ENCODE results near the gene NUB1.

Gene NUB1

GRCh38 chr7:151410405-151411390 lies 69.1 kb downstream of the NUB1 start:
- Mint-ChIP-seq H3K4me1 (ENCODE audit: low read depth) (peaks cover 54% of the 10 kb centered on the region), H3K4me3 (peak overlapping the region; percentile 57), H3K36me3 (ENCODE audit: low read depth) (no peaks in the 10 kb centered on the region), H3K27ac (no peak overlapping the region), H3K9me3 (no peaks in the 10 kb centered on the region), H3K27me3 (peaks cover 35% of the 10 kb centered on the region)
- DNase-seq: no peak

GRCh38 chr7:151411551-151411950 lies 69.9 kb downstream of the NUB1 start:
- H3K4me3 Mint-ChIP-seq: no peak overlapping the region
- H3K9me3 Mint-ChIP-seq: no peaks in the 10 kb centered on the region
- peaks cover 35% of the 10 kb centered on the region for H3K27me3 Mint-ChIP-seq
- no peak overlapping the region for H3K27ac Mint-ChIP-seq
- no peak for DNase-seq
- H3K36me3 Mint-ChIP-seq (ENCODE audit: low read depth): no peaks in the 10 kb centered on the region
- peaks cover 54% of the 10 kb centered on the region for H3K4me1 Mint-ChIP-seq (ENCODE audit: low read depth)

GRCh38 chr7:151412318-151412717 lies 70.7 kb downstream of the NUB1 start:
- H3K36me3 Mint-ChIP-seq (ENCODE audit: low read depth): no peaks in the 10 kb centered on the region
- H3K4me1 Mint-ChIP-seq (ENCODE audit: low read depth): peaks cover 54% of the 10 kb centered on the region
- H3K4me3 Mint-ChIP-seq: no peak overlapping the region
- no peak overlapping the region for H3K27ac Mint-ChIP-seq
- DNase-seq: no peak
- H3K27me3 Mint-ChIP-seq: peaks cover 35% of the 10 kb centered on the region
- H3K9me3 Mint-ChIP-seq: no peaks in the 10 kb centered on the region

GRCh38 chr7:151413241-151413640 lies 71.6 kb downstream of the NUB1 start:
- H3K9me3 Mint-ChIP-seq: no peaks in the 10 kb centered on the region
- peaks cover 54% of the 10 kb centered on the region for H3K4me1 Mint-ChIP-seq (ENCODE audit: low read depth)
- no peak overlapping the region for H3K27ac Mint-ChIP-seq
- H3K36me3 Mint-ChIP-seq (ENCODE audit: low read depth): no peaks in the 10 kb centered on the region
- no peak overlapping the region for H3K4me3 Mint-ChIP-seq
- DNase-seq: no peak
- peaks cover 35% of the 10 kb centered on the region for H3K27me3 Mint-ChIP-seq

GRCh38 chr7:151415375-151416105 lies 73.9 kb downstream of the NUB1 start:
- H3K4me3 Mint-ChIP-seq: no peak overlapping the region
- peaks cover 21% of the 10 kb centered on the region for H3K27me3 Mint-ChIP-seq
- no peaks in the 10 kb centered on the region for H3K36me3 Mint-ChIP-seq (ENCODE audit: low read depth)
- H3K4me1 Mint-ChIP-seq (ENCODE audit: low read depth): peaks cover 45% of the 10 kb centered on the region
- no peak for DNase-seq
- no peak overlapping the region for H3K27ac Mint-ChIP-seq
- peaks cover 7% of the 10 kb centered on the region for H3K9me3 Mint-ChIP-seq

GRCh38 chr7:151416112-151416940 lies 74.7 kb downstream of the NUB1 start:
- no peak for DNase-seq
- no peaks in the 10 kb centered on the region for H3K36me3 Mint-ChIP-seq (ENCODE audit: low read depth)
- peaks cover 8% of the 10 kb centered on the region for H3K9me3 Mint-ChIP-seq
- no peak overlapping the region for H3K4me3 Mint-ChIP-seq
- H3K4me1 Mint-ChIP-seq (ENCODE audit: low read depth): peaks cover 37% of the 10 kb centered on the region
- no peak overlapping the region for H3K27ac Mint-ChIP-seq
- H3K27me3 Mint-ChIP-seq: peaks cover 13% of the 10 kb centered on the region

- peaks cover 34% of the 10 kb centered on the region for H3K4me1 Mint-ChIP-seq (ENCODE audit: low read depth)
- DNase-seq: no peak
- H3K4me3 Mint-ChIP-seq: no peak overlapping the region
- peaks cover 8% of the 10 kb centered on the region for H3K9me3 Mint-ChIP-seq
- H3K27me3 Mint-ChIP-seq: peaks cover 7% of the 10 kb centered on the region
- no peak overlapping the region for H3K27ac Mint-ChIP-seq
- no peaks in the 10 kb centered on the region for H3K36me3 Mint-ChIP-seq (ENCODE audit: low read depth)
These were observed 75.3 kb downstream of the NUB1 start for GRCh38 chr7:151416941-151417315.

- no peak overlapping the region for H3K4me3 Mint-ChIP-seq
- H3K27ac Mint-ChIP-seq: no peak overlapping the region
- H3K4me1 Mint-ChIP-seq (ENCODE audit: low read depth): peaks cover 5% of the 10 kb centered on the region
- peaks cover 8% of the 10 kb centered on the region for H3K9me3 Mint-ChIP-seq
- no peaks in the 10 kb centered on the region for H3K27me3 Mint-ChIP-seq
- no peak for DNase-seq
- no peaks in the 10 kb centered on the region for H3K36me3 Mint-ChIP-seq (ENCODE audit: low read depth)
These were observed 78.5 kb downstream of the NUB1 start for GRCh38 chr7:151420144-151420543.

GRCh38 chr7:151422212-151422611 lies 80.6 kb downstream of the NUB1 start:
- H3K9me3 Mint-ChIP-seq: peaks cover 8% of the 10 kb centered on the region
- H3K4me1 Mint-ChIP-seq (ENCODE audit: low read depth): no peaks in the 10 kb centered on the region
- H3K36me3 Mint-ChIP-seq (ENCODE audit: low read depth): no peaks in the 10 kb centered on the region
- no peak for DNase-seq
- no peak overlapping the region for H3K27ac Mint-ChIP-seq
- H3K27me3 Mint-ChIP-seq: no peaks in the 10 kb centered on the region
- no peak overlapping the region for H3K4me3 Mint-ChIP-seq

- no peak overlapping the region for H3K4me3 Mint-ChIP-seq
- H3K4me1 Mint-ChIP-seq (ENCODE audit: low read depth): peaks cover 7% of the 10 kb centered on the region
- H3K9me3 Mint-ChIP-seq: peaks cover 8% of the 10 kb centered on the region
- no peaks in the 10 kb centered on the region for H3K36me3 Mint-ChIP-seq (ENCODE audit: low read depth)
- H3K27me3 Mint-ChIP-seq: no peaks in the 10 kb centered on the region
- DNase-seq: no peak
- H3K27ac Mint-ChIP-seq: no peak overlapping the region
These were observed 81.6 kb downstream of the NUB1 start for GRCh38 chr7:151423226-151423625.

GRCh38 chr7:151423936-151424335 lies 82.3 kb downstream of the NUB1 start:
- peaks cover 14% of the 10 kb centered on the region for H3K4me1 Mint-ChIP-seq (ENCODE audit: low read depth)
- no peak overlapping the region for H3K27ac Mint-ChIP-seq
- H3K9me3 Mint-ChIP-seq: peaks cover 8% of the 10 kb centered on the region
- no peak for DNase-seq
- no peak overlapping the region for H3K4me3 Mint-ChIP-seq
- no peaks in the 10 kb centered on the region for H3K27me3 Mint-ChIP-seq
- H3K36me3 Mint-ChIP-seq (ENCODE audit: low read depth): no peaks in the 10 kb centered on the region

GRCh38 chr7:151424799-151425198 lies 83.2 kb downstream of the NUB1 start:
- peaks cover 23% of the 10 kb centered on the region for H3K4me1 Mint-ChIP-seq (ENCODE audit: low read depth)
- peaks cover 8% of the 10 kb centered on the region for H3K9me3 Mint-ChIP-seq
- H3K4me3 Mint-ChIP-seq: no peak overlapping the region
- DNase-seq: no peak
- no peaks in the 10 kb centered on the region for H3K27me3 Mint-ChIP-seq
- no peak overlapping the region for H3K27ac Mint-ChIP-seq
- no peaks in the 10 kb centered on the region for H3K36me3 Mint-ChIP-seq (ENCODE audit: low read depth)

GRCh38 chr7:151425670-151426440 lies 84.2 kb downstream of the NUB1 start:
- Mint-ChIP-seq H3K27me3 (no peaks in the 10 kb centered on the region), H3K4me3 (no peak overlapping the region), H3K4me1 (ENCODE audit: low read depth) (peaks cover 31% of the 10 kb centered on the region), H3K36me3 (ENCODE audit: low read depth) (no peaks in the 10 kb centered on the region), H3K27ac (no peak overlapping the region), H3K9me3 (no peaks in the 10 kb centered on the region)
- peak; percentile 6 for DNase-seq

GRCh38 chr7:151426441-151426903 lies 84.9 kb downstream of the NUB1 start:
- Mint-ChIP-seq H3K27ac (no peak overlapping the region), H3K27me3 (no peaks in the 10 kb centered on the region), H3K9me3 (no peaks in the 10 kb centered on the region), H3K36me3 (ENCODE audit: low read depth) (no peaks in the 10 kb centered on the region), H3K4me1 (ENCODE audit: low read depth) (peaks cover 35% of the 10 kb centered on the region), H3K4me3 (no peak overlapping the region)
- peak; percentile 15 for DNase-seq
